Inflammatory macrophage (primary cell): ENCODE measurements around the gene KCNIP3.
"Not testable (repeated sequence)": the region's sequence is repeated elsewhere in the genome, so short reads cannot be mapped to it uniquely, and the experiment has no call there.

Experiments
- DNase-seq, 2 donors: peaks; one replicate each; pipeline ENCODE4 v3.0.0-alpha.2; 2020 to 2022

Gene KCNIP3

DNA sequence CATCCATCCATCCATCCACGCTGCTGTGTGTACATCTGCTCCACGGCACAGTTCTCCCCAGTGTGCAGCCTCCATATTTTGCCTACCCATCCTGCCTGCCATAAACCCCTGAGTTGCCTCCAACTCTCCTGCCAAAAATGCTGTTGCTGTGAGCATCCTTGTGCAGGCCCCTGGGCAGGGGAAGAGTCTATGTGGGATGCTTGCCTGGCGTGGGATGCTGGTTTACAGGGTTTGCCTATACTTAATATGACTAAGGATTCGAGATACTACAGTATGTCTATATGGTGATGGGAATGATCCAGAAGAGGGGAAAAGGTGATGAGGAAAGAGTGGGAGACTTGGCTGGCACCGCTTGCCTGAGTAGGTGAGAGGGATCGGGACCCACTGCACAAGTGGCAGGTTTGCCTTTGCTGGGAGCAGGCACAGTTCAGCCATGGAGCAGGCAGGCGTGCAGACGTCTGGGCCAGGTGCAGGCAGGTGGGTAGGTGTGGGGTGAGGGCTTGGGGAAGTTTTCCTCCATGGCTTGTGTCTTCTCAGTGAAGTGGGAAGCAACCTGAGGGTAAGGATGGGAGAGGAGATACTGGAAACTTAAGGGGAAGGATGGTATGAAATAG lies 75.2 kb downstream of the KCNIP3 start:
- no peak for DNase-seq

DNA sequence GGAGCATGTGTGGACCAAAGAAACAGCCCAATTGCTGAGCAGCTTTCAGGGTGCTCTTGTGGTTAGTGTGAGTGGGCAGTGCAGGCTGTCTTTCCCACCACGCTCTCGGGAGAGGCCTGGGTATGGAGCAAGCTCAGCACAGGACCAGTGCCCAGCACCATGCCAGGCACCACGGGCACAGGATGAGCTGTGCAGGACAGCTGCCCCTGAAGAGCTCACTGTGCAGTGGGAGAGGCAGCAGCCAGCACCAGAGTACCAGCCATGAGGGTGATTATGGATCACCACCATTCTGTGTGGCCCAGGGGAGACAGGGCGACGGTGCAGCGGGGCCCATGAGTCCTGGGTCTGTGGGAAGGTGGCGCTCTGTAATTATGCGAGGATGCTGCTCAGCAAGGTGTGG lies 75.7 kb downstream of the KCNIP3 start:
- DNase-seq = no peak

DNA sequence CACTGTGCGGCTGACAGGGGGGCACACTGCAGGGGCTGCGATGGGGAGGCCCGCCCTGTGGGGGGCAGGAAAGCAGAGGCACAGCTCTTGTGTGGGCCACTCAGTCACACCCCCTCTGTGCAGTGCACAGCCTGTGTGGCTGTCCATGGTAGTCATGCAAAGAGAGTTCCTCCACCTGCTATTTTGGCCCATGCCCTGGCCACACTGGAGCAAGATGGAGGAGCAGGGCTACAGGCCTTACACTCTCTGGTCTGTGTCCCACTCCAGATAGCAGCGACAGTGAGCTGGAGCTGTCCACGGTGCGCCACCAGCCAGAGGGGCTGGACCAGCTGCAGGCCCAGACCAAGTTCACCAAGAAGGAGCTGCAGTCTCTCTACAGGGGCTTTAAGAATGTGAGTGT lies 76.9 kb downstream of the KCNIP3 start:
- DNase-seq = no peak

DNA sequence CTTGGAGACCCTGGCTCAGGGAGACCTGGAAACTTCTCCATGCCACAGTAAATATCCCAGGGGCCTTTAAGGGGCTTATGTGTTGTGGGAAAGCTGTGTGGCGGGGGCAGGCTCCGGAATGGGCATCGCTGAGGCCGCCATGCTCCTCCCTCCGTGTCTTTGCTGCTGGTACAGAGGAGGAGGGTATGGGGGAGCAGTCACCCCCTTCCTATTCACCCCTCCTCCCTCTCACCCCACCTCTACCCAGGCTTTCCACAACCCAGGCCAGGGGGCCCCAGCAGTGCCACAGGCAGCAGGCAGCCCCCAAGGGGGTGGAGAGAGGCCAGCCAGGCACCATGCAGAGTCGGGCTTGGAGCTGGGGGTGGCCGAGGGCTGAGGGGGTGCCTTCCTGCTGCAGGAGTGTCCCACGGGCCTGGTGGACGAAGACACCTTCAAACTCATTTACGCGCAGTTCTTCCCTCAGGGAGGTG lies 77.3 kb downstream of the KCNIP3 start:
- no peak for DNase-seq

DNA sequence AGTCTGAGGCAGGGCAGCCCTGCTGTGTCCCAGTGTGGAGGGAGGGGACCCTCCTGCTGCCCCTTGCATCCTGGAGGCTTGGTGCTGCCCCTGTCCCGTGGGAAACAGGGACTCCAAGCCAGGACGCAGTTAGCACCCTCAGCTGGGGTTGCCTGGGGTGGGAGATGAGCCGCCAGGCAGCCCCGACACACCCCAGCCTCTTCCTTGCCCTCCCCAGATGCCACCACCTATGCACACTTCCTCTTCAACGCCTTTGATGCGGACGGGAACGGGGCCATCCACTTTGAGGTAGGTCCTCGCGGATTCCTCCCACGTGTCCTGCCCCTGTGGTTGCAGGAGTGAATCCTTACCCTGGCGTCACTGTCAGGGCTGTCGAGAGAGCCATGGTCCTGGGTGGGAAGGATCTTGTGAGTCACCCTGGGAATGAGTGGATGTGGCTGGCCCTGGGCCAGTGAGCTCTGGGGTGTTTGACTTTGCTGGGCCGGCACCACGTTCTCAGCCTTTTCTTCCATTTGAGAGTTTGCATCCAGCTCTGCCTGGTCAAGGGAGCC lies 77.8 kb downstream of the KCNIP3 start:
- no peak for DNase-seq

DNA sequence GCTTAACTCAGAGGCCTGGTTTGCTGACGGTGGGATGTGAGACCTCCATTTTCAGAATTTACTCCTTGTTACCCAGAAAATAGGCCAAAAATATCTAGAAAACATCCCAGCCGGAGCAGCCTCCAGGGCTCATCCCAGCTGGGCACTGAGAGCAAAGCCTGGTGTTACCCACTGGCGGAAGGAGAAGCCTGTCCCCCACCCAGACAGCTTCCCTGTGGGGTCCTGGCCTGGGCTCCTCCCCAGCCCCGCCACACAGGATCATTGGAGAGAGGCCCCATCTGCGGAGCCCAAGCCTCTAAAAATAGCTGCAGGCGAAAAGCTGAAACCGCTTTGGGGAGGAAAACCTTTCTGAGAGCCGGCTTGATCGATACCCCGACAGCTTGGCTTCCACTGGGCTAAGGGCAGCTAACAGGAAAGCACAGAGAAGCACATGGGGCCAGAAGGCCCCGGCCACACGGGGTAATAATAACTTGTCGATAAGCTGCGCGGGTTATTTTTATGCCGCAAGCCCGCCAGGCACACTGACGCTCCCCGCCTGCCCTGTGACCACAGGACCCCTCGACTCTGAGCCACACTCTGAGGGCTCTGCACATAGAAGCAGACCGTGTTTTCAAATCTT lies 78.5 kb downstream of the KCNIP3 start:
- no peak for DNase-seq

DNA sequence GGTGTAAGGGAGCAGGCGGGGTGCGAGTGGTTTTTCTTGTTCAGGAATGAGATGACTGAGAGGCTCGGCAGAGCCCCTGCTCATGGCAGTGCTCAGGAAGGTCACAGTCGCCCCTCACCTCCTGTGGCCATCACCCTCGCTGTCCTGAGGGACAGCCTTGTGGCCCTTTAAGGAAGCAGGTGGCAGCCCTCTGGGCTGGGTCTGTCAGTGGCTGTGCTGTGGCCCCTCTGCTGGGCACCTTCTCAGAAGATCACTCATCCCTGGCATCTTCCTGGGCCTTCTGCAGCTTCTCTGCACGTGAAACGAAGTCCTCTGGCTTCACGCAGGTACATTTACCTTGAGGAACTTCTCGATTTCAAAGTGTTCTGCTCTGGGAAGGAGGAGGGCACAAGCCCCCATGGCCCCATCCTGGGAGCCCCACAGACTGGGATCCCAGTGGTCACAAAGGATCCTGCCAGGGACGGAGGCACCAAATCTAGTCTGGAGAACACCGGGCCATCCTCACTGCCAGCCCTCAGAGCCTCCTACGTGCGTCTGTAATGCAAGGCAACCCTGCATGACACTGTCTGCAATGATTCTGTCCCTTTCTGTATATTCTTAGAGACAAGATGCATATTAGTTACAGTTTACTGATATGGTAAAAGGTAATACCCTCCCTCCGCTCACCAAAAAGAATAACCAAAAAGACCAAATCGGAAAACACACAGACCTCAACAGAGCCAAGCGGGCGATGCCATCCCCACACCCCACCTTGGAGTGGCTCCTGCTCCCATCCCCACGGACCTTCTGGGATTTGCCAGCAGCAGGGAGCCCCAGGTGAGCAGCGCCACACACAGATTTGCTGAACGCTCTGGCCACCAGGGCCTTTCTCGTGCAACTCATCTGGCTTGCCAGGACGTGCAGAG lies 79.4 kb downstream of the KCNIP3 start:
- no peak for DNase-seq

DNA sequence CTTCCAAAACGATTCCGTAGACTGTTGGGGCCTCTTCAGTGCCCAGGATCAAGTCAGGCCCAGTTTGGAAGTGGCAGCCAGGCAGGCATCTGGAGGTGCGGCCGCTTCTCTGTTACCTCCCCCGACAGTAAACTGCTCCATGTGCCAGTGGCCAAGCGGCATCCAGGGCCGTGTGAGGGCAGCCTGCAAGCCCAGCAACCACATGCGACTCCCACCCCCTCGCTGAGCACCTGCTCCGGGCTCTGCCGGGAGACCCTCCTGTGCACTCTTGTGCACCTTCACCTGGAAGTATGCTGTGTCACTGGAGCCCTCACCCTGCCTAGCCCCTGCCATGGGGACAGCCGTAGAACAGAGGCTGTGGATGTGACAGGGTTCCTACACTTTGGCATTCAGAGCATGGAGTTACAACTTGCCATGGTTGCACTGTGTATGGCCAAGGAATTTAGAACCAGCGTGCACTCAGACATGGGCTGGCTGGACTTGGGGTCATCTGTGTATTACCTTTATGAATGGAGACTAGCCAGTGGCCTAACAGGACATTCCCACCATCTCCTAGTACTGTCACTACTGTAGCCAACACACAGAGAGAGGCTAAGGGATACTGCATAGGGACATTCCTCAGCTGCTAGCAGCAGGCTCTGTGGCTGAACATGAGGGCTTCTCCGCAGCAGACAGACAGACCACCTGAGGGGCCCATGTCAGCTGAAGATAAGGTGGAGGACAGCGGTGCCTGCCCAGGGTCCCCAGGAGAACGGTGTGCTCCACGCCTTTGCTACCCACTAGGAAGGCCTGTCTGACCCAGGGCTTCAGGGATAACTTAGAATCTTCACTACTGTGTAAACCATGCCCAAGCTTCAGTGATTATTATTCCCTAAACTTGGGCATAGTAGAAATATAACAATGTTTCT lies 80.3 kb downstream of the KCNIP3 start:
- DNase-seq = no peak

DNA sequence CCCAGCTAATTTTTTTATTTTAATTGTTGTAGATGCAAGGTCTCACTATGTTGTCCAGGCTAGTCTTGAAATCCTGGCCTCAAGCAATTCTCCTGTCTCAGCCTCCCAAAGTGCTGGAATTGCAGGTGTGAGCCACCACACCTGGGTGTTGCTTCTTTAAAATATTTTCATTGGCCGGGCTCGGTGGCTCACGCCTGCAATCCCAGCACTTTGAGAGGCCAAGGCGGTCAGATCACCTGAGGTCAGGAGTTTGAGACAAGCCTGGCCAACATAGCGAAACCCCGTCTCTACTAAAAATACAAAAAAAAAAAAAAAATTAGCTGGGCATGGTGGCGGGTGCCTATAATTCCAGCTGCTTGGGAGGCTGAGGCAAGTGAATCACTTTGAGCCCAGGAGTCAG lies 81.1 kb downstream of the KCNIP3 start:
- not testable (repeated sequence) for DNase-seq

DNA sequence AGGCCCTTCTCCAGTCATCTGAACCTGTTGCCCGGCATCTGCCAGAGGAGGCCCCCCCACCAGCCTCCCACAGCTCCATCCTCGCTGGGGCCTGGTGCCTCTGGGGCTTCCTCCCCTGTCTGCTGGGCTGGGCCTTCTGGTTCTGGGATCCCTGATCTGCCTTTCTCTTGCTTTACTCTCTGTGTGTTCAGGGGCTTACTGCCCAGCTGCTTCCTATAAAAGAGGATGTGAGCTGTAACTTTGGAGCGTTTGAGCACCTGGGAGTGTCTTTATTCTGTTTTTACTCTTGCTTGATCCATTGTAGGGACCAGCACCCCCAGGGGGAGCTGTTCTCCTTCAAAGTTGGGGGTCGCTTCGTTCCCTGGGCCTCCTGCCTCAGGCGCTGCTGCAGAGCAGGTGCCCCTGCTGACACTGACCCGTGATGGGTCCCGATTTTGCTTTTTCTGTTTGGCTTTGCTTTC lies 82.3 kb downstream of the KCNIP3 start:
- no peak for DNase-seq

DNA sequence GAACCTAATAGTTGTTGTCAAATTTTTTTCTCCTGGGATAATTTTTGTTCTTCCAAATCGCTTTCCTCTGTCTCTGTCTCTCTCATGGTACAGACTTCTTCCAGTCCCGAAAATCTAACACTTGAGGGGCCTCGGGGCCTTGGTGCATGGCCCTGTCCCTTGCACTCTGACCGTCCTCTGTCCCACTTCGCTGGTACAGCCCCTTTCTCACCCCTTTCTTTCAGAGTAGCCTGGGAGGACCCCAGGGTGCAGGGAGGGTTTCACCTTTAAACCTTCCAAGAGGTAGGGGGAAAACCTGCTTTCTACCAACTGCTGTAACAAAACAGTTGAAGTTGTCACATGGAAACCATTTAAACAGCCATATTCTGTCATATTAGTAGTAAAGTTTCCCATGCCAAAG lies 83.1 kb downstream of the KCNIP3 start:
- no peak for DNase-seq

DNA sequence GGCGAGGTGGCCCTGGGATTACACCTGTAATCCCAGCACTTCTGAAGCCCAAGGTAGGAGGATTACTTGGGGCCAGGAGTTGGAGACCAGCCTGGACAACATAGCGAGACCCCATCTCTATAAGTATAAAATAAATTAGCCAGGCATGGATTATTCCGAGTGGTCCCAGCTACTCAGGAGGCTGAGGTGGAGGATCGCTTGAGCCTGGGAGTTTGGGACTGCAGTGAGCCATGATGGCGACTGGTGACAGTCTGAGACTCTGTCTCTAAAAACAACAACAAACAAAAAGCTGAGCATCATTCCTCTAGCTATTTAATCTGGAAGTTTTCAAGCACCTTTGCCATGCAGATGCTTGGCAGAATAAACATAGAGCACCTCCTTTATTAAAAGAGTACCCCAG lies 83.6 kb downstream of the KCNIP3 start:
- no peak for DNase-seq

DNA sequence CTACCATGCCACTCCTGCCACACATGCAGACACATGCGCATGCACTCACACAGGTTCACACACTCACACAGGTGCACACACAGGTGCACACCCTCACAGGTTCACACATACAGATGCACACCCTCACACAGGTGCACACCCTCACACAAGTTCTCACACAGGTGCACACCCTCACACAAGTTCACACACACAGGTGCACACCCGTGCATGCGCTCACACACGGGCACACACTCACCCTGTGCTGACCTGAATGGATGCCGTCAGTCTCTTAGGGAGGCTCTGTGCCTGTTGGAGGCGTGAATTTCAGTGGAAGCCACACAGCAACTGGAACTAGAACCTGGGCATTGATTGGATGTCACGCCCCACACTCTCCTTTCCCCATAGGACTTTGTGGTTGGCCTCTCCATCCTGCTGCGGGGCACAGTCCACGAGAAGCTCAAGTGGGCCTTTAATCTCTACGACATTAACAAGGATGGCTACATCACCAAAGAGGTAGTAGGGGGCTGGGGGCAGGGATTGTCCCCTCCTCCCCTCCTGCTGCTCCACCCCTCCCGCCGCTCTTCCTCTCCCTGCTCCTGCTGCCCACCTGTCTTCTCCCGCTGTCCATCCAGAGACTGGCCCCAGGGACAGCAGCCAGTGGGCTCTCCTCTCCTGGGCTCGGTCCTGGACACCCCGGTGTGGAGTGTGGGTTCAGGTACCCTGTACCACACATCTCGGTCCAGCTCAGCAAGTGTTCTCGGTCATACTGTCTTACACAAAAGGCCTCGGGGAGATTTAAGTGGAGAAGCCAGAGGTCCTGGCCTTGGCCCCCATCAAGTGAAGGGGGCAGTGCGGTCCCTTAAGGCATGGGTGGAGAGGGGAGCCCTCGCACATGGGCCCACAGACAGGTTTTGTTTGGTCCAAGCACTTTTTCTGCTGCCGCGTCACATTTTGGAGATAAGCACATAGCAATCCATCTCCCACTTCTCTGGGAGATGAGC lies 84.4 kb downstream of the KCNIP3 start:
- DNase-seq = no peak

DNA sequence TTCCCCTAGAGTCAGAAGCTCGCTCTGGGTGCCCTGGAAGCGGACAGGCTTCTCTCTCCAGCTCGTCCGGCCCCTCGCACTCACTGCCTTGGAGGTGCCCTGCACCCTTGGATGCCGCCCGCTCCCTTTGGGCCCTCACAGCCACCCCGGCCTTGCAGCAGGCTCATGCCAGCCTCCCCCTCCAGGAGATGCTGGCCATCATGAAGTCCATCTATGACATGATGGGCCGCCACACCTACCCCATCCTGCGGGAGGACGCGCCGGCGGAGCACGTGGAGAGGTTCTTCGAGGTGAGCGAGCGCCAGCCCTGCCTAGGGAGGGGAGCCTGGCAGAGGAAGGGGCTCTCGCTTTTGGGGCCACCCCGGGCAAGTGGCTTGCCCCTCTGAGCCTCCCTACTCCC lies 85.0 kb downstream of the KCNIP3 start:
- no peak for DNase-seq

DNA sequence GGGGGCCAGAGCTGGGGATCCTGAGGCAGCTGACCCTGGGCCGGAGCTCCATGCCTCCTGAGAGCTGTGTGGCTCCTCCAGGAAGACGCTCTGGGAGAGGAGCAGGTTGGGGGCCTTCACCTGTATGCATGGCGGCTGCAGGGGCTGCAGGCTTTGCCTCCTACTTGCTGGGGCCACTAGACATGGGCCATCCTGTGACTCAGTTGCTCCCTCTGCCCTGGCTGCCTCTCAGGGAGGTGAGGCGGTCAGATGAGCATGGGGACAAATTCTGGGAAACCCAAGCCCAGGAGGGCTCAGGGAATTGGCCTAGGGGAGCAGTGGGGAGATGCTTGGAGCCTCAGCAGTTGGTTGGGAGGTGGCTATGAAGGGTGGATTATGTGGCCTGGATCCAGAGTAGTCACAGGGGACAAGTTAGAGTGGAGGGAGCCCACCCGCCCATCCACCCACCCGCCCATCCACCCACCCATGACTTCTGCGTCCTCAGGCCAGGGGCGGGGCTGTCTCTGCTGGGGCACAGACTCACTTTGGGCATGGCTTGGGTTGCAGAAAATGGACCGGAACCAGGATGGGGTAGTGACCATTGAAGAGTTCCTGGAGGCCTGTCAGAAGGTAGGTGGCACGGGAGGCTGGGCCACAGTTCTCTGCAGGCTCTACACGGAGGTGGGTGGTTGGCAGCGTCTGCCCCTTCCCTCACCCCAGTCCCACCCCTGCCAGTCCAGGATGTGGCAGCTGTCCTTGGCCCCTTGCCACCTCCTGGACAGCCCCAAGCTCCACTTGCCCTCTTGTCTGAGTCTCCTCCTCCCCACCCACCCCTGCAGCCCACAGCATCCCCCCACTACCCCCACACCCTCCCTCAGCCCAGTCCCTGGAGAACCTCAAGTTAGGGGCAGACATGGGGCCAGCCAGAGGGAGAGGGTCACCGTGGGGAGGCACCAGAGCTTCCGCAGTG lies 85.8 kb downstream of the KCNIP3 start:
- no peak for DNase-seq

DNA sequence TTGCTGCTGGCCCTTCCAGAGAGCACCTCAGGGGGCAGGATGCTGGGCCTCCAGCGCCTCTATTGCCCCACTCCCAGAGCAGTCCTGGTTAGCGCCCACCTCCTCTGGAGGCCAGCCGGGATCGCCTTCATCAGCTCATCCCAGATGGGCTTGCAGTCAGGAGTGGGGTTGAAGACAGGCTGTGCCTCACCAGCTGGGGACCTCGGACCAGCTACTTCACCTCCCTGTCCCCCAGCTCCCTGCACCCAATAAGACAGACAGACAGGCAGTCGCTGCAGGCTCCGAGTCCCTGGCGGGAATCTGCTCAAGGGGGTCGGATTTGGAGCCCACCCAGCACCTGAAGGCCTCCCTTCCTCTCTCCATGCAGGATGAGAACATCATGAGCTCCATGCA lies 86.5 kb downstream of the KCNIP3 start:
- DNase-seq = no peak

DNA sequence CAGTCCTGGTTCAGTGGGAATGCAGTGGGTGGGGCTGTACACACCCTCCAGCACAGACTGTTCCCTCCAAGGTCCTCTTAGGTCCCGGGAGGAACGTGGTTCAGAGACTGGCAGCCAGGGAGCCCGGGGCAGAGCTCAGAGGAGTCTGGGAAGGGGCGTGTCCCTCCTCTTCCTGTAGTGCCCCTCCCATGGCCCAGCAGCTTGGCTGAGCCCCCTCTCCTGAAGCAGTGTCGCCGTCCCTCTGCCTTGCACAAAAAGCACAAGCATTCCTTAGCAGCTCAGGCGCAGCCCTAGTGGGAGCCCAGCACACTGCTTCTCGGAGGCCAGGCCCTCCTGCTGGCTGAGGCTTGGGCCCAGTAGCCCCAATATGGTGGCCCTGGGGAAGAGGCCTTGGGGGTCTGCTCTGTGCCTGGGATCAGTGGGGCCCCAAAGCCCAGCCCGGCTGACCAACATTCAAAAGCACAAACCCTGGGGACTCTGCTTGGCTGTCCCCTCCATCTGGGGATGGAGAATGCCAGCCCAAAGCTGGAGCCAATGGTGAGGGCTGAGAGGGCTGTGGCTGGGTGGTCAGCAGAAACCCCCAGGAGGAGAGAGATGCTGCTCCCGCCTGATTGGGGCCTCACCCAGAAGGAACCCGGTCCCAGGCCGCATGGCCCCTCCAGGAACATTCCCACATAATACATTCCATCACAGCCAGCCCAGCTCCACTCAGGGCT lies 87.9 kb downstream of the KCNIP3 start:
- DNase-seq = no peak

DNA sequence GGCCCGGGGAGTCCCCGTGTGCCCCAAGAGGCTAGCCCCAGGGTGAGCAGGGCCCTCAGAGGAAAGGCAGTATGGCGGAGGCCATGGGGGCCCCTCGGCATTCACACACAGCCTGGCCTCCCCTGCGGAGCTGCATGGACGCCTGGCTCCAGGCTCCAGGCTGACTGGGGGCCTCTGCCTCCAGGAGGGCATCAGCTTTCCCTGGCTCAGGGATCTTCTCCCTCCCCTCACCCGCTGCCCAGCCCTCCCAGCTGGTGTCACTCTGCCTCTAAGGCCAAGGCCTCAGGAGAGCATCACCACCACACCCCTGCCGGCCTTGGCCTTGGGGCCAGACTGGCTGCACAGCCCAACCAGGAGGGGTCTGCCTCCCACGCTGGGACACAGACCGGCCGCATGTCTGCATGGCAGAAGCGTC lies 88.4 kb downstream of the KCNIP3 start:
- no peak for DNase-seq

DNA sequence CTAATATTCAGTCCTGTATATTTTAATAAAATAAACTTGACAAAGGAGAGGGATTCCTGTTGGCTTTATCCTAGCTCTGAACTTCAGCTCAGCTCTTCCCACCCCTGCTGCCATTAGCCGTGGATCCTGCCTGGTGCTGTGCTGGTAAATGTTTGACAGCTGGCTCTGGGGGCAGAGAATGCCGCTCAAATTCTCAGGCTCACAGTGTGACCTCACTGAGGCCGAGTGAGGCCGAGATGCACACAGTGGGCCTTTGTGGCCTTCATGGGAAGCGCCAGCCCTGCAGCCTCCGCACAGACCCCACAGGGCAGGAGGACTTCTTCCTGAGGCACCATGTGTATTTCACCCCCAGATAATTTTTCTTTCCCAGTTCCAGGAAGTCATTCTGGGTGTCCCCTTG lies 88.9 kb downstream of the KCNIP3 start:
- no peak for DNase-seq
